SIG-M5 treated with dmso at 0.1 percent for 504 hours (cell line): Measurements from ENCODE around the gene HOMER1.

Experiments
- DNase-seq: peaks from one replicate; lab custom pipeline; 2025; ENCODE audit not compliant: unreplicated experiment; lab: John Stamatoyannopoulos, UW

Gene HOMER1

GRCh38 chr5:79513704-79514390 lies at the start of gene HOMER1:
Gene HOMER1 (minus strand): TSS chr5:79514134. CDS start chr5:79512774, 1,360 bp downstream.
- peak; percentile 72 for DNase-seq

- DNase-seq: no peak
Measured at GRCh38 chr5:79563247-79563590, 49.3 kb upstream of the HOMER1 start.

GRCh38 chr5:79562351-79563246 lies 48.7 kb upstream of the HOMER1 start:
- DNase-seq: no peak

- no peak for DNase-seq
Measured at GRCh38 chr5:79561525-79561893, 47.6 kb upstream of the HOMER1 start.

- DNase-seq: peak; percentile 81
Measured at GRCh38 chr5:79560771-79561524, 47.0 kb upstream of the HOMER1 start.

GRCh38 chr5:79555418-79555817 lies 41.5 kb upstream of the HOMER1 start:
- no peak for DNase-seq

- DNase-seq: no peak
Measured at GRCh38 chr5:79552984-79553383, 39.0 kb upstream of the HOMER1 start.

GRCh38 chr5:79547982-79548381 lies 34.0 kb upstream of the HOMER1 start:
- peak; percentile 17 for DNase-seq

- no peak for DNase-seq
Measured at GRCh38 chr5:79547429-79547822, 33.5 kb upstream of the HOMER1 start.

GRCh38 chr5:79546782-79547428 lies 33.0 kb upstream of the HOMER1 start:
- no peak for DNase-seq

GRCh38 chr5:79544131-79544530 lies 30.2 kb upstream of the HOMER1 start:
- DNase-seq: no peak

GRCh38 chr5:79540939-79541338 lies 27.0 kb upstream of the HOMER1 start:
- DNase-seq: no peak

GRCh38 chr5:79536193-79536906 lies 22.4 kb upstream of the HOMER1 start:
- DNase-seq: no peak

- DNase-seq: no peak
Measured at GRCh38 chr5:79535477-79536192, 21.7 kb upstream of the HOMER1 start.

- peak; percentile 14 for DNase-seq
Measured at GRCh38 chr5:79529110-79529509, 15.2 kb upstream of the HOMER1 start.

GRCh38 chr5:79527431-79527830 lies 13.5 kb upstream of the HOMER1 start:
- DNase-seq: no peak

GRCh38 chr5:79526928-79527327 lies 13.0 kb upstream of the HOMER1 start:
- no peak for DNase-seq

GRCh38 chr5:79526493-79526892 lies 12.6 kb upstream of the HOMER1 start:
- DNase-seq: no peak

GRCh38 chr5:79521156-79521555 lies 7.2 kb upstream of the HOMER1 start:
- DNase-seq: peak; percentile 30

- no peak for DNase-seq
Measured at GRCh38 chr5:79518718-79519117, 4.8 kb upstream of the HOMER1 start.
